GM19397 (cell line): ENCODE data around the gene ZC3H12C.
"Not testable (repeated sequence)": the region's sequence is repeated elsewhere in the genome, so short reads cannot be mapped to it uniquely, and the experiment has no call there.

Experiments
- ATAC-seq: cut with Tn5 transposase; IDR thresholded peaks from one replicate; pipeline ENCODE4 v1.9.1; 2021; ENCODE audit warnings: mild to moderate bottlenecking, moderate library complexity; ENCODE audit not compliant: unreplicated experiment

ZC3H12C gene

DNA sequence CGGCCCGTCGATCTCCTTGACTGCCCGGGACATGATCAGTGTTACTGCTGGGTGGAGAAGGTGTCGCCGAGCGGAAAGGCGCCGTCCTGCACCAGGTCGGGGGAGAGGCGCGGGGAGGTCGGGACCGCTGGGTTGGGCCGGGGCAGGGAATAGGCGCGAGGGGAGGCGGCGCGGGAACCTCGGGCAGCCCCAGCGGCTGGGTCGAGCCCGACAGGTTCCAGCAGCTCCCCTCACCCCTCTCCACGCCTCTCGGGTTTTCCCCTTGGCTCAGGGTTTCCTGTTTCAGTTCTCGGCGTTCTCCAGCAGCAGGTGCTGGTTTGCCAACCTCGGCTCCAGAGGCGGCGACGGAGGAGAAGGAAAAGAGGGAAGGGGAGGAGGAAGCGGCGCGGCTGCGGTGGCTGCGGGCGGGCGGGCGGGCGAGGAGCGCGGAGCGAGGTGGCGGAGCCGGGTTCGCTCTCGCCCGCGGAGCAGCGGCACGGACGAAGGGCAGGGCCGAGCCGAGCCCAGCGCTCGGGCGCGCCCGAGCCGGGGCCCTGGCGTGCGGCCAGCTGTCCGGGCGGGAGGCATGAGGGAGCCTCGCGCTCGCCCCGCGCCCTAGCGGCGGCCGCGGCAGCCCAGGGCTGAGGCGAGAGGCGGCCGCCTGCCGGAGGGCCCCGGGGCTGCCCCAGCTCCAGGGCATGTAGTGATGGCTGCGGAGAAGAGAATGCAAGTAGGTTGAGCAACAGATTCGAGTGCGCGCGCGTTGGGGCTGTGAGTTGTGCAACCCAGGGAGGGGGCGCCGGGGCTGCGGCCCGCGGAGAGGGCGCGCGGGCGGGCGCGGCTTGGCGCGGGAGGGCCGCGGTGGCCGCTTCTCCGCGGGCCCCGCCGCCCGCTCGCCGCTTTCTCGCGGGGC is at the start of gene ZC3H12C:
TSS of gene ZC3H12C (plus strand) at position 878 of the 892 bp plus-strand sequence. CDS start 20 bp downstream, outside the sequence.
- ATAC-seq, result peak; percentile 68

DNA sequence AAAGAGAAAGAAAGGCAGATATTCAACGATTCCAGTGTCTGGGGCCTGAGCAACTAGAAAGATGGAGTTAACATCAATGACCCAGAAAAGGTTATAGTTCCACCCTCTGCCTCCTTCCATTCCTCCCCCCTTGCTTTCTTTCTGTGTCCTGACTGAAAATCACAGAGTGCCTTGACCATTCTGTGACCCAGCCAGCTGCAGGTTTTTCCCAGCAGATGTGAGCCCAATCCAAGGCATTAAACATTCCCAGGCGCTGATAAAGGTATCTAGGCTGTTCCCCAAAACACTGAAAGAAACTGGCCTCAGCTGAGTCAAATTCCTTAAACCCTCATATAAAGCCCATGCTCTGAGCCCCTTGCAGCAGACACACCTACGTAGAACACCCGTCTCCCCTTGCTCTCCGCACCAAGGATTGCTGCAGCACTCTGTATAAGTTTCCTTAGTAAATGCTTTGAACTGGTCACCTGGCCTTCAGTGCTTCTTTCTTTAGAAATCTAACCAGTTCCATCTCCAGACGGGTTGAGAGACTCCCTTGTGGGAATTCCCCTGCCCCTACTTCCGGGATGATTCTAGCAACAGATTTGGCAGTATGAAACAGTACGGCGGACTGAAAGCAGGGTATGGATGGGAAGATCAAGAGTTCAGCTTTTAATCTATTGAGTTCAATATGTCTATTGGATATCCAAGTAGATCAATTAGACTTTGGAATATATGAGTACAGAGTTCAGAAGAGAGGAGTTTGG is 48.8 kb upstream of the ZC3H12C start:
- no peak for ATAC-seq

DNA sequence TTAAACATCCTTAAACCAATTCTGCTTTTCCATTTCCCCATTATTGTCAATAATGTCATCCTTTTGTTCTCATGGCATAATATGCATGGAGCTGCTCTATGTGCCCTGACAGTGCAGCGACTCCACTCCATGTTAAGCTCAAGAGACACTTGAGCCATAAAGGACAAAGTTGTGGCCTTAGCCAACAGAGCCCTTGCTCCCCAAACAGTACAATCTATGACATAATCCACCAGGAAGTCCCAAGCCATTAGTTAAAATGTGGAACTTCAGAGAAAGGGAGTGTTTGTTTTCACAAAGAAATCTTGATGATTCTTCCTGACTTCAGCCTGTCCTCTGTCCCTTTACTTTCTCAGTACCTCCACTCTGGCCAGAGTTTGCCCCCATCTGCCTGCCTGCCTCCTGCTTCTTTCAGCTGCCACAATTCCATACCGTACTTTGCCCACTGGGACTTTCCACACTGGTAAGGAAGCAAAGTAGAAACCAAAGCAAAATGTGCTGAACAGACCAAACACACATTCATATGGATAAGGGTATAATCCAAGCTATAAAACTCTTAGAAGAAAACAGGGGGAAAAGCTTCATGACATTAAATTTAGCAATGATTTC is 46.3 kb upstream of the ZC3H12C start:
- no peak for ATAC-seq

DNA sequence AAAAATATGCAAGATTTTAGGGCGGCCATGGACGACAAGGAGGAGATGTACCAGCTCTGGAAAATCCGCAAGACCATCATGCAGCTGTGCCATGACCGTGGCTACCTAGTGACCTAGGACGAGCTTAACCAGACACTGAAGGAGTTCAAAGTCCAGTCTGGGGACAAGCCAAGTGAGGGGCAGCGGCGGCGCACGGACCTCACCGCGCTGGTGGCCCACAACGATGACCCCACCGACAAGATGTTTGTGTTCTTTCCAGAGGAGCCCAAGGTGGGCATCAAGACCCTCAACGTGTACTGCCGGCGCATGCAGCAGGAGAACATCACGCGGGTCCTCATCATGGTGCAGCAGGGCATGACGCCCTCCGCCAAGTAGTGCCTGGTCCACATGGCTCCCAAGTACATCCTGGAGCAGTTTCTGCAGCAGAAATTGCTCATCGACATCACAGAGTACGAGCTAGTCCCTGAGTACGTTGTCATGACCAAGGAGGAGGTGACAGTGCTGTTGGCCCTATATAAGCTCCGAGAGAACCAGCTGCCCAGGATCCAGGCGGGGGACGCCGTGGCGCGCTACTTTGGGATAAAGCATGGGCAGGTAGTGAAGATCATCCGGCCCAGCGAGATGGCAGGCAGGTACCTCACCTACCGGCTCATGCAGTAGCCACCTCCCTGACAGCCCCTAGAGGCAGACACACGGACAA is 43.5 kb upstream of the ZC3H12C start:
- no peak for ATAC-seq

DNA sequence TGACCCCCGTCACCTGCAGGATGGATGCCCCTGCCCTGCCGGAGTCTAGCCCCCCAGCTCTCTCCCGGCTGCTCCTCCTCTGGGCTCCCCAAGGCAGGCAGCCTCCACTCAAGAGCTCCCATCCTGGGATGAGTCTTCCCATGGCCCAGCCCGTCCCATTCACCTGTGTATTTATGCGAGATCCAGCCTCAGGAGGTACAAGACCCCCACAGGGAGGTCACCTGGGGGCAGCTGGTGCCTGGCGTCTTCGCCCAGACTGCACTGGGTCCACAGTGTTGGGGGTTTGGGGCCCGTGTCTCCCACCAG is 43.0 kb upstream of the ZC3H12C start:
- no peak for ATAC-seq

DNA sequence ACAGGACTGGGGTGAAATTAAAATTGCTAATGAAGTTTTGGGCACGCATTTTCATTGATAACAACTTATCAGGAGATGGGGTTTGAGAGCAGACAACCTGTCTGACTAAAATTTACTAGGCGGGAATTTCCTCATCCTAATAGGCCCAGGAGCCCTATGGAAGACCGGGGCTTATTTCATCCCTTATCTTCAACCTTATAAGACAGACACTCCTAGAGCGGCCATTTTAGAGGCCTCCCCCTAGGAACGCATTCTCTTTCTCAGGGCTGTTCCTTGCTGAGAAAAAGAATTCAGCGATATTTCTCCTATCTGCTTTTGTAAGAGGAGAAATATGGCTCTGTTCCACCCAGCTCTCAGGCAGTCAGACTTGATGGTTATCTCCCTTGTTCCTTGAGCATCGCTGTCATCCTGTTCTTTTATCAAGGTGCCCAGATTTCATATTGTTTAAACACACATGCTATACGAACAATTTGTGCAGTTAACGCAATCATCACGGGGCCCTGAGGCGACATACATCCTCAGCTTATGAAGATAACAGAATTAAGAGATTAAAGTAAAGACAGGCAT is 39.3 kb upstream of the ZC3H12C start:
- no peak for ATAC-seq

DNA sequence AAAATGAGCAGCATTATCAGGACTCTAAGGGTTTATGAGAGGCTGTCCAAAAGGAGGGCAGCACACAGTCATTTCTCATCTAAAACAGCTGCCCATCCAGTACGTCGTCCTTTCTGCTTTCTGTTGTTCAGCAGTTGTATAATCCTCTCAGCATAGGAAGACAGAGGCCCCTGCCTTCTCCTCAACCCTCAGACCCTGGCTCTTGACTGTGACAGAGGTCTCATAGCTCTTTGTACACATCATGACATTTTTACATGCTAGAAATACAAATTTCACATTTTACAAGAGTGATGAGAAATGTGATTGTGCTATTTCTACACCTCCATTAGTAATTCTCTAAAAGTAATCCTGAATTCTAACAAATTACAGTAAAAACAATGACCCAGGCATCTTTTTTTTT is 36.2 kb upstream of the ZC3H12C start:
- ATAC-seq, result no peak

DNA sequence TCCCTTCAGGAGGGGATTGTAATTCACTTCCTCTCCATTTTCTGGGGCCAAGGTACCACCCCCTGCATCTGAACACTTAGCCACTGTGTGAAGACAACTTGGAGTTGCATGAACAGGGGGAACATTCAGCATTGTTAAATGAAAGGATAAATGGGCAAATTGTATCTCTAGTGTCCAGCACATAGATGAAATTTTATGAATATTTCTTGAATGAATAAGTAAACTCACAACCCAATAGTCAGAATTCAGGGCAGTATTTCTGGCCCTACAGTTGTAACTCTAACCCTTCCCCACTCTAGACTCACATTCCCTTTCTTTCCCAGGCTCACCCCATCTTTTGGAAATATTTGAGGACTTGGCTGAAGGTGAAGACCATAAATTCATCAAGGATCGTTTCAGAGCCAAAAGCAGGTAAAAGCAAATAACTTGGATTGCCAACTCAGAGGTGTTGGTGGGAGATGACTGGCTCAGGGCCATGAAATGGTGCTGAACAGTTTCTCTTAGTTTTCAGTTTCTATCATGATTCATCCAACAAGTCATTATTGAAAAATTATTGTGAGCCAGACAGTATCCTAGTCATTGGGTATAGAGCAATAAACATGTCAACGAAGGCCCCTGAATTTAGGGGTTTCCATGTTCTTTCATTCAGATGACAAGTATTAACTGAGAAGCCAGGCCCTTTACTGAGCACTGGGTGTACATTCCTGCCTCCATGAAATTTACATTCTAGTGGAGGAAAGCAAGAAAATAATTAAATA is 33.3 kb upstream of the ZC3H12C start:
- ATAC-seq, result no peak

DNA sequence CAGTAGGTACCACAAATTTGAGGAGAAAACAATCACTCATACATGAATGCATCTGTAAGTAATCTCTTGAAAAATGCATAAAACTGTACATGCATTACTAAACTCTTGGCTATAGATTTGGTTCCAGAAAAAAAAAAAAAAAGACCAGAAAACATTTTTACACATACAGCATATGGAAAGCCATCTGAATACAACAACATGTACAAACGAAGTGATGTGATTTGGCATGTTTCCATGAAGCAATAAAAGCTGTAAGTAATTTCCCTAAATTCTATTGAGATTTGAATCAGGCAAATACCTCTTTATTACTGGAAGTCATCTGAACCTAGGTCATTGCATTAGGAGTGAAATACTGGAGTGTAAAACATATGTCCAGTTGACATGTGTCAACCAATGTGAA is 31.9 kb upstream of the ZC3H12C start:
- no peak for ATAC-seq

DNA sequence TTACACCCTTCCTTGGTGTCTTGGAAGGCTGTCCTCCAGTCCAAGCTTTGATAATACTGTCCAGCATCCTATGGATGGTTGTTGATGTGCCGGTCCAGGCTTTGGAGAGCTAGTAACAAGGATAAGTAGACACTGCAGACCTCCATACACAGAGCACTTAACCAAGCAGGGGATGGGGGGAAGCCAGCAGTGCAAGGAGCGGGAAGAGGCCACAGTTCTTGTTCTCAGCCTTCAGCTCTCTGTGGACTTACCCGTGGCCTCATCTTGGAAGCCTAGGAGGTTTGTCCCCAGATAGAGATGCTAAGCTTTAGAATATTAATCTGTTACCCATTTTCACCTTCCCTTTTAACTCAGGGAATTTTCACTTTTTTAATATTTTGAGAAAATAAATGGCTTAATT is 30.9 kb upstream of the ZC3H12C start:
- no peak for ATAC-seq

DNA sequence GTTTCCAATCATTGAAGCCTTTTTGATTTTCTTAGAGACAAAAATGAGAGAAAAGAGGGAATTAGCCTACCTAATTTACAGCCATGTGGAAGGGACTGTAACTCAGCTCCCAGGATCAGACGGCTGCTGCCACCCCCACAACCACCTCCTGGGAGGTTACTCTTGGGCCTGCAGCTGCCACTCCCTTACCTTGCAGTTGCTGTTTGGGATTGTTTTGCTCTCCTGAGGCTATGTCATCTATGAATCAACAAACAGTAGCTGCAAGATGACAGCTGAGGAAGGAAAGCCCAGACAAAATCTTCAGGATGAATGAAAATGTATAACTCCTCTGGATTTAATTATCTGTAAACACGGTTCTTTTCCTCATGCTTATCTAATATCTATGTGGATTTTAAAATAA is 28.0 kb upstream of the ZC3H12C start:
- ATAC-seq, result no peak

DNA sequence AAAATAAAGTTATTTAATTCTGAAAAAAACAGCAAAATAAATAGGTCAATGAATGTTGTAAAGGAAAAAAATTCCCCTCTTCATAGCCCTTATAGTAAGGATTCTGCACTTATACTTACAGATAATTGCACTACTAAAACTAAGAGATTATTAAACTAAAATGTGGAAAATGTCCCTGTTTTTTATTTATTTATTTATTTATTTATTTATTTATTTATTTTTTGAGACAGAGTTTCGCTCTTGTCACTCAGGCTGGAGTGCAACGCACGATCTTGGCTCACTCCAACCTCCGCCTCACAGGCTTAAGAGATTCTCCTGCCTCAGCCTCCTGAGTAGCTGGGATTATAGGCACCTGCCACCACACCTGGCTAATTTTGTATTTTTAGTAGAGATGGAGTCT is 25.2 kb upstream of the ZC3H12C start:
- not testable (repeated sequence) for ATAC-seq

DNA sequence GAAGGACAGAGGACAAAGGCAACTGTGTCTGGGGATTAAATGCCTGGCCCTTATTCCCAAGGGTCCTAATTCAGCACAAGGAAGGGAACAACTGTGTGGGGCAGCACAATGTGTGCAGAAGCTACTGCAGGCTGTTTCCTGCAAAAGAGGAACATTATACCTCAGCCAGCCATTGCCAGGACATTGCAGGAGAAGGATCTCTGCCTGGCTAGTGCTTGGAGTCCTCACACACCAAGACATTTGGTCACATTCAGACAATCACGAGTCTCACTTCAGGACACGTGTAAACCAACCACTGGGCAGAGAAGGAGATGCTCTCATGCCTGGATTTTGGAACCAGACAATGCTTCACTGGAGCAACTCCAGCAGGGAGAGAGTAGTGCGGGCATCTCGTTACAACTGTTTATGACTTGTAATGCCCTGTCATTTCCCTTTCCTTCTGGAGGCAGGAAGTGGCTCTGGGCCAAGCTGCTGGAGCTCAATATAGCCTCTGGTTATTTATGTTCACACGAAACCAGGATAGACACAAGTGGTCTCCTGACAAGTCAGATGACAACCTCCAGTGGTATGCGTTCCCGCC is 23.9 kb upstream of the ZC3H12C start:
- no peak for ATAC-seq

DNA sequence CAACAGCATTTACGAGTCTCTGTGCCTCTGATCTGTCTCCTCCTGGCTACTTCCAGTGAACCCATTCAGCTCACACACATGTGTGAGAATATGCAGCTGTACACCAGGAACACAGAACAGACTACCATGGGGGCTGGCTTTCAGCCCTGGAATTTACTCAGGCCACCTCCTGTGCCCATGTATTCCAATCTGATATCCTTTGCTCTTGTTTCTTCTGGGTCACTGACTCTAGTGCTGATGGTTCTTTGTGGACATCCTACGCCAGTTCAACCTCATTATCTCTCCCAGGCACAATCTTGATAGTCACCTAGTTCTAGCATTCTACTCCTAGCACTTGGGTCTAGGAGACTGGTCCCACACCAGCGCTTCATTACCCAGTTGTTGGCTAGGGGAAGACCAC is 23.0 kb upstream of the ZC3H12C start:
- ATAC-seq, result no peak

DNA sequence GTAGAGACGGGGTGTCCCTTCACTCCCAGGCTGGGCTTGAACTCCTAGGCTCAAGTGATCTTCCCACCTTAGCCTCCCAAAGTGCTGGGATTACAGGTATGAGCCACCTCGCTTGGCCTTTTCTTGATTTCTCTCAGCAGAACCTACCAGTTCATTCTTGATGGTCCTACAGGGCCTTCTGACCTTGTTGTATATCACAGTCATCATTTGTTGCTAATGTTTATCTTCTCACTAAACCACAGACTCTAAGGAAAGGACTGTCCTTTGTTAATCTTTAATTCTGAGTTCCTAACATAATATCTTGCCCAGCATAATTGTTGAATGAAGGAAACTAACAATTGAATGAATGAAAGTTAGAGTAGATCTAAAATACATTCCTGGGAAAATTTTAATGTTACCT is 22.0 kb upstream of the ZC3H12C start:
- ATAC-seq, result no peak

DNA sequence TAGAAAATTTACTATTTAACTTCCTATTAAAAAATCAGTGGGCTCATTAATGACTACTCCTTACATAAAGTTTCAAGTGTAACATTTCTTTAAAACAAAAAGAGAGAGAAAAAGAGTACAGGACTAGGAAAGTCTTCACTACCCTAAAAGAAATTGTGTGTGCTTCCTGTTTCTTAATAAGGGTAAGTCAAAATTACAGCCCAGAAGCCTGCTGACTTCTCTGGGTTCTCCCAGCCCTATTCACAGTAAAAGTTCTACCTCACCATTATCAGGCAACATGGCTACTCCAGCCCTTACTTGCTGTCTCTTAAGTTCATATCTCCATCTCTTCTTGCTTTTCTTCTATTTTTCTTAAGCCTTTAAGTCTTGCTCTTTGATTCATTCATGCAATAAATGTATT is 20.3 kb upstream of the ZC3H12C start:
- no peak for ATAC-seq

DNA sequence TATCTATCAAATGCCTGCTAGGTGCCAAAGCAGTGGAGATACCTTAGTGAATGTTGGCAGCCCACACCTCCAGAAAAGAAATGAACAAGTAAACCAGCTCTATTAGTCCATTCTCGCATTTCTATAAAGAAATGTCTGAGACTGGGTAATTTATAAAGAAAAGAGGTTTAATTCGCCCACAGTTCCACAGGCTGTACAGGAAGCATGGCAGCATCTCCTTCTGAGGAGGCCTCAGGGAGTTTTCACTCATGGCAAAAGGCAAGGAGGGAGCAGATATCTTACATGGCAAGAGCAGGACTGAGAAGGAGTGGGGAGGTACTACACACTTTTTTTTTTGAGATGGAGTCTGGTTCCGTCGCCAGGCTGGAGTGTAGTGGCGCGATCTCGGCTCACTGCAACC is 18.7 kb upstream of the ZC3H12C start:
- no peak for ATAC-seq

DNA sequence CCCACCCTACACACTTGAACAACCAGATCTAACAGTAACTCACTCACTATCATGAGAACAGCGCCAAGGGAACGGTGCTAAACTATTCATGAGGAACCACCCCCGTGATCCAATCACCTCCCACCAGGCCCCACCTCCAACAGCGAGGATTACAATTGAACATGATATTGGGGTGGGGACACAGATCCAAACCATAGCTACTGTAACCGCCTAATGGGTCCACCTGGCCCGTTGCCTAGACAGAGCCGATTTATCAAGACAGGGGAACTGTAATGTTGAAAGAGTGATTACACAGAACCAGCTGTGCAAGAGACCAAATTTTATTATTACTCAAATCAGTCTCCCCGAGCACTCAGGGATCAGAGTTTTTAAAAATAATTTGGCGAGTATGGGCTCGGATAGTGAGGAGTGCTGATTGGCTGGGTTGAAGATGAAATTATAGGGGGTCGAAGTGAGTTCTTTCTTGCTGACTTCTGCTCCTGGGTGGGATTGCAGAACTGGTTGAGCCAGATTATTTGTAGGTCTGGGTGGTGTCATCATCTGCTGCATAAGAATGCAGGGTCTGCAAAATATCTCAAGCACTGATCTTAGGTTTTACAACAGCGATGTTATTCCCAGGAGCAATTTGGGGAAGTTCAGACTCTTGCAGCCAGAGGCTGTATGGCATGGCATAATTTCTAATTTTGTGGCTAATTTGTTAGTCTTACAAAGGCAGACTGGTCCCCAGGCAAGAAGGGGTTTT is 17.9 kb upstream of the ZC3H12C start:
- no peak for ATAC-seq

DNA sequence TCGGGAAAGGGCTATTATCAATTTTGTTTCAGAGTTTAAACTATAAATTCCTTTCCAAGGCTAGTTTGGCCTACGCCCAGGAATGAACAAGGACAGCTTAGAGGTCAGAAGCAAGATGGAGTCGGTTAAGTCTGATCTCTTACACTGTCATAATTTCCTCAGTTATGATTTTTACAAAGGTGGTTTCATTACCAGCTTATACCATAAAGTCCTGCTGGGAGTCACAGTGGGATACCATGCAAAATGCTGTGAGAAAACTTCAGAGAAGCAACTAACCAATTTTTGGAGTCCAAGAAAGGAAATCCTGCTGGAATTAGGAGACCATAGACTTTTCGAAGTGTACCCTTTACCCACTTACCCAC is 17.4 kb upstream of the ZC3H12C start:
- no peak for ATAC-seq
